ENCODE results near the gene PLXNA2.

The PLXNA2 gene

GRCh38 chr1:208217781-208218180 lies 26.4 kb downstream of the PLXNA2 start:
- no peak for TF ChIP-seq CTCF (IDR thresholded peaks at IDR 0.05; ENCODE audit: low read depth, low read length)
- no peak overlapping the region for H3K4me3 ChIP-seq (ENCODE audit: low read depth, low read length)

GRCh38 chr1:208216806-208217205 lies 27.4 kb downstream of the PLXNA2 start:
- TF ChIP-seq CTCF (IDR thresholded peaks at IDR 0.05; ENCODE audit: low read depth, low read length): no peak
- no peak overlapping the region for H3K4me3 ChIP-seq (ENCODE audit: low read depth, low read length)

- no peak for TF ChIP-seq CTCF (IDR thresholded peaks at IDR 0.05; ENCODE audit: low read depth, low read length)
- H3K4me3 ChIP-seq (ENCODE audit: low read depth, low read length): no peak overlapping the region
These were observed 28.1 kb downstream of the PLXNA2 start for GRCh38 chr1:208216062-208216461.

GRCh38 chr1:208215393-208215792 lies 28.8 kb downstream of the PLXNA2 start:
- no peak overlapping the region for H3K4me3 ChIP-seq (ENCODE audit: low read depth, low read length)
- no peak for TF ChIP-seq CTCF (IDR thresholded peaks at IDR 0.05; ENCODE audit: low read depth, low read length)

- H3K4me3 ChIP-seq (ENCODE audit: low read depth, low read length): no peak overlapping the region
- no peak for TF ChIP-seq CTCF (IDR thresholded peaks at IDR 0.05; ENCODE audit: low read depth, low read length)
These were observed 30.4 kb downstream of the PLXNA2 start for GRCh38 chr1:208213786-208214185.

GRCh38 chr1:208212893-208213292 lies 31.3 kb downstream of the PLXNA2 start:
- no peak overlapping the region for H3K4me3 ChIP-seq (ENCODE audit: low read depth, low read length)
- no peak for TF ChIP-seq CTCF (IDR thresholded peaks at IDR 0.05; ENCODE audit: low read depth, low read length)

GRCh38 chr1:208211921-208212843 lies 32.0 kb downstream of the PLXNA2 start:
- TF ChIP-seq CTCF (IDR thresholded peaks at IDR 0.05; ENCODE audit: low read depth, low read length): no peak
- no peak overlapping the region for H3K4me3 ChIP-seq (ENCODE audit: low read depth, low read length)

All from WI38 (cell line).